Measurements from ENCODE around the gene PATJ. TPM values are rescaled to one million over a fixed set of nuclear protein-coding genes. Genes with fewer than 3 reads are reported as not detected.

The PATJ gene
- polyA plus RNA-seq (19.7 to 28.1 TPM (median 24.1 TPM) in 3 replicates), polyA minus RNA-seq (14.8 to 126 TPM (median 57.2 TPM) in 3 replicates)
- polyA plus RNA-seq (2011; ENCODE audit: low read depth), result 87.9 TPM
- polyA plus RNA-seq (2011; cell fraction: cytosol; rRNA removed), result 10.2 and 16.4 TPM in 2 replicates
- polyA plus RNA-seq (2011; cell fraction: nucleus; rRNA removed), result 49.3 and 55.9 TPM in 2 replicates
- 24.8 and 25.1 TPM in 2 replicates for polyA plus RNA-seq (2012; ENCODE audit: low replicate concordance)
- 20.7 TPM for polyA minus RNA-seq (2011; cell fraction: cytosol; rRNA and poly(A)+ RNA removed)
- polyA minus RNA-seq (2011; cell fraction: nucleus; rRNA and poly(A)+ RNA removed), result 109 and 227 TPM in 2 replicates

- Histone ChIP-seq H3K36me3 (ENCODE audit: control insufficient read depth in 2 of 2, extremely low read depth in 1 of 2, insufficient read depth in 2 of 2, low read length in 2 of 2) (no peaks in the 10 kb centered on the region), H2AFZ (ENCODE audit: control insufficient read depth, low read length) (peak within 1 kb of the TSS; percentile 96), H3K9me1 (ENCODE audit: control insufficient read depth, extremely low read depth, insufficient read depth, low read length) (no peaks in the 10 kb centered on the region), H3K4me3 (ENCODE audit: control insufficient read depth in 2 of 3, extremely low read depth in 1 of 3, insufficient read depth in 2 of 3, low read depth in 1 of 3, low read length in 3 of 3) (peak within 1 kb of the TSS; percentile 74 to 94 (median 92)), H3K79me2 (ENCODE audit: control insufficient read depth, insufficient read depth, low read length) (peaks cover 41% of the 10 kb centered on the region), H3K4me2 (ENCODE audit: control insufficient read depth, extremely low read depth, insufficient read depth, low read depth, low read length) (peak within 1 kb of the TSS; percentile 92), H3K27ac (ENCODE audit: control insufficient read depth, insufficient read depth, low read length) (peak within 1 kb of the TSS; percentile 94), H3K9me3 (ENCODE audit: control insufficient read depth, low read depth, low read length) (no peaks in the 10 kb centered on the region), H4K20me1 (ENCODE audit: control insufficient read depth, extremely low read depth, insufficient read depth, low read length) (no peaks in the 10 kb centered on the region), H3K9ac (ENCODE audit: control insufficient read depth, extremely low read depth, insufficient read depth, low read length) (peak within 1 kb of the TSS; percentile 91), H3K4me1 (ENCODE audit: control insufficient read depth, extremely low read depth, insufficient read depth, low read length) (peaks cover 25% of the 10 kb centered on the region), H3K27me3 (ENCODE audit: control insufficient read depth, extremely low read depth, insufficient read depth, low read length) (no peaks in the 10 kb centered on the region)
- FAIRE-seq, result no peak
- TF ChIP-seq EZH2 (IDR thresholded peaks at IDR 0.05; ENCODE audit: low read length), result no peak
- no peak for TF ChIP-seq CTCF (optimal IDR thresholded peaks at IDR 0.05 in 1 of 3, IDR thresholded peaks at IDR 0.05 in 1 of 3, conservative IDR thresholded peaks at IDR 0.05 in 1 of 3; ENCODE audit: extremely low read depth in 1 of 3, insufficient read depth in 2 of 3, low read length in 3 of 3)
- DNase-seq (ENCODE audit: low read depth, low spot score), result no peak
- dilution Hi-C loops (cut with MboI; ENCODE audit: extremely low pct_ligation_motif_present, low sequenced_read_pairs), result no loop called here
These were observed at the start of gene PATJ for GRCh38 chr1:61741711-61742619. TSS of gene PATJ (plus strand) at chr1:61742480. CDS start at chr1:61762893, 20,413 bp downstream.

GRCh38 chr1:61699911-61700851 is 42.1 kb upstream of the PATJ start:
- Histone ChIP-seq H3K27ac (ENCODE audit: control insufficient read depth, insufficient read depth, low read length) (no peak overlapping the region), H2AFZ (ENCODE audit: control insufficient read depth, low read length) (no peak overlapping the region), H3K4me2 (ENCODE audit: control insufficient read depth, extremely low read depth, insufficient read depth, low read depth, low read length) (no peak overlapping the region), H4K20me1 (ENCODE audit: control insufficient read depth, extremely low read depth, insufficient read depth, low read length) (no peaks in the 10 kb centered on the region), H3K9me3 (ENCODE audit: control insufficient read depth, low read depth, low read length) (no peaks in the 10 kb centered on the region), H3K27me3 (ENCODE audit: control insufficient read depth, extremely low read depth, insufficient read depth, low read length) (no peaks in the 10 kb centered on the region), H3K4me1 (ENCODE audit: control insufficient read depth, extremely low read depth, insufficient read depth, low read length) (no peaks in the 10 kb centered on the region), H3K36me3 (ENCODE audit: control insufficient read depth in 2 of 2, extremely low read depth in 1 of 2, insufficient read depth in 2 of 2, low read length in 2 of 2) (peaks cover 0 to 9% of the 10 kb centered on the region in 2 experiments), H3K9ac (ENCODE audit: control insufficient read depth, extremely low read depth, insufficient read depth, low read length) (no peak overlapping the region), H3K79me2 (ENCODE audit: control insufficient read depth, insufficient read depth, low read length) (no peaks in the 10 kb centered on the region), H3K4me3 (ENCODE audit: control insufficient read depth in 2 of 3, extremely low read depth in 1 of 3, insufficient read depth in 2 of 3, low read depth in 1 of 3, low read length in 3 of 3) (no peak overlapping the region), H3K9me1 (ENCODE audit: control insufficient read depth, extremely low read depth, insufficient read depth, low read length) (no peaks in the 10 kb centered on the region)
- dilution Hi-C loops (cut with MboI; ENCODE audit: extremely low pct_ligation_motif_present, low sequenced_read_pairs), result no loop called here
- FAIRE-seq (no peak), DNase-seq (ENCODE audit: low read depth, low spot score) (no peak)
- TF ChIP-seq EZH2 (IDR thresholded peaks at IDR 0.05; ENCODE audit: low read length) (no peak), CTCF (optimal IDR thresholded peaks at IDR 0.05 in 1 of 3, IDR thresholded peaks at IDR 0.05 in 1 of 3, conservative IDR thresholded peaks at IDR 0.05 in 1 of 3; ENCODE audit: extremely low read depth in 1 of 3, insufficient read depth in 2 of 3, low read length in 3 of 3) (no peak)

All from keratinocyte (primary cell).